HepG2 (cell line): ENCODE data around the gene STRADA. TPM values are rescaled to one million over a fixed set of nuclear protein-coding genes. Genes with fewer than 3 reads are reported as not detected.

Experiments
- ARID4A ChIP-seq: sonication (generic); formaldehyde crosslinking; IDR thresholded peaks from 2 replicates; pipeline ENCODE4 v1.5.0; 2020; ENCODE audit warnings: mild to moderate bottlenecking, missing genetic modification reagents, borderline replicate concordance
- ATF2 ChIP-seq: sonication (generic); formaldehyde crosslinking; IDR thresholded peaks from 2 replicates; pipeline ENCODE4 v1.4.0; 2020; ENCODE audit warnings: missing genetic modification reagents
- CBX2 ChIP-seq, 2 experiments: fragments of 200-600 bp in 1 of 2; sonication (generic); formaldehyde crosslinking in 1 of 2; IDR thresholded peaks; 2 replicates each; pipeline versions ENCODE4 v1.7.0 to v1.8.1; 2018 to 2022; ENCODE audit warnings: low read depth in 2 of 2, low read length in 1 of 2, mild to moderate bottlenecking in 1 of 2, missing genetic modification reagents in 1 of 2
- CENPT ChIP-seq: sonication (generic); formaldehyde crosslinking; IDR thresholded peaks from 2 replicates; pipeline ENCODE4 v1.8.0; 2022; ENCODE audit warnings: low read depth, mild to moderate bottlenecking, moderate library complexity, missing genetic modification reagents
- IRF2 ChIP-seq: IDR thresholded peaks from 2 replicates; pipeline ENCODE4 v1.6.1; 2018; ENCODE audit warnings: missing genetic modification reagents, missing compliant biosample characterization
- ISL2 ChIP-seq: sonication (generic); formaldehyde crosslinking; IDR thresholded peaks from 2 replicates; pipeline ENCODE4 v1.5.0; 2020; ENCODE audit warnings: missing genetic modification reagents
- REST ChIP-seq, 2 experiments: IDR thresholded peaks; 2 replicates each; pipeline ENCODE4 v1.6.1; 2011 to 2012; ENCODE audit warnings: low read length in 2 of 2, borderline replicate concordance in 1 of 2, low read depth in 1 of 2, mild to moderate bottlenecking in 1 of 2, moderate library complexity in 1 of 2
- SAFB2 ChIP-seq: sonication (generic); formaldehyde crosslinking; IDR thresholded peaks from 2 replicates; pipeline ENCODE4 v1.5.1; 2020; ENCODE audit warnings: missing genetic modification reagents, low read depth, mild to moderate bottlenecking, borderline replicate concordance
- SAP130 ChIP-seq: IDR thresholded peaks from 2 replicates; pipeline ENCODE4 v1.6.1; 2016; ENCODE audit warnings: low read depth
- SATB2 ChIP-seq: sonication (generic); formaldehyde crosslinking; IDR thresholded peaks from 2 replicates; pipeline ENCODE4 v1.5.0; 2020; ENCODE audit warnings: missing genetic modification reagents
- SKI ChIP-seq: fragments of 450-650 bp; IDR thresholded peaks from one replicate; pipeline ENCODE4 v1.6.1; 2018; ENCODE audit warnings: mild to moderate bottlenecking; ENCODE audit not compliant: partially characterized antibody
- SOX6 ChIP-seq, 2 experiments: fragments of 450-650 bp in 1 of 2; sonication (generic) in 1 of 2; formaldehyde crosslinking in 1 of 2; IDR thresholded peaks; 2 replicates each; pipeline versions ENCODE4 v1.4.0 to v1.6.1; 2017 to 2020; ENCODE audit warnings: antibody characterized with exemption in 1 of 2, mild to moderate bottlenecking in 1 of 2, missing genetic modification reagents in 1 of 2
- ZGPAT ChIP-seq: IDR thresholded peaks from 2 replicates; pipeline ENCODE4 v1.6.1; 2016; ENCODE audit warnings: mild to moderate bottlenecking
- ZNF230 ChIP-seq: sonication (generic); formaldehyde crosslinking; IDR thresholded peaks from 2 replicates; pipeline ENCODE4 v1.4.0; 2020; ENCODE audit warnings: mild to moderate bottlenecking, missing genetic modification reagents
- ZNF781 ChIP-seq: sonication (generic); formaldehyde crosslinking; IDR thresholded peaks from 2 replicates; pipeline ENCODE4 v1.5.1; 2020; ENCODE audit warnings: borderline replicate concordance, mild to moderate bottlenecking, missing genetic modification reagents; ENCODE audit errors: not compliant biosample characterization
- ZNF850 ChIP-seq: sonication (generic); formaldehyde crosslinking; conservative IDR thresholded peaks from 2 replicates; pipeline ENCODE4 v1.9.0; 2021; ENCODE audit warnings: mild to moderate bottlenecking, missing genetic modification reagents
- polyA plus RNA-seq, 8 experiments: library from polyadenylated mRNA; depleted of rRNA in 3 of 8; stranded (reverse) in 7 of 8; unstranded in 1 of 8; fragments of >200 nt; fragmentation: Illumina TruSeq in 4 of 8; extraction: Trizol in 4 of 8; gene quantifications; 2 replicates each; pipeline versions ENCODE4 v1.2.1 to v1.2.3, GENCODE V29; 2011 to 2016; ENCODE audit warnings: low read depth in 4 of 8, missing spikeins in 1 of 8, mixed read lengths in 1 of 8; ENCODE audit not compliant: insufficient read depth in 1 of 8
- total RNA-seq, 5 experiments: library from RNA; depleted of rRNA; stranded (reverse); fragments of >200 nt; fragmentation: Illumina TruSeq; extraction: Trizol; gene quantifications; 2 replicates each; pipeline ENCODE4 v1.2.3, GENCODE V29; 2016; ENCODE audit warnings: low read depth in 1 of 5

Gene STRADA
- total and polyA plus RNA-seq, 2 of the 13 experiments (the other 11 are each of a cell fraction or from before 2014, with no cell fraction given): 17.6 to 17.9 TPM

GRCh38 chr17:63675607-63676546 lies 65.7 kb downstream of the STRADA start (continued):
- TF ChIP-seq SKI (no peak), ARID4A (no peak), ZNF850 (no peak), SAFB2 (CRISPR knock-in tag) (0 out of 2 replicates have a peak, but pooled peaks have one; percentile 60), CBX2 (IDR thresholded peaks at IDR 0.05; ENCODE audit: low read depth, low read length) (no peak), CBX2 (CRISPR knock-in tag; IDR thresholded peaks at IDR 0.05; ENCODE audit: low read depth) (no peak), SATB2 (CRISPR knock-in tag) (no peak), ZGPAT (CRISPR knock-in tag) (no peak), IRF2 (CRISPR knock-in tag) (no peak), SAP130 (0 out of 2 replicates have a peak, but pooled peaks have one; percentile 7), SOX6 (IDR thresholded peaks at IDR 0.05) (no peak), SOX6 (CRISPR knock-in tag; IDR thresholded peaks at IDR 0.05) (no peak), REST (IDR thresholded peaks at IDR 0.05; ENCODE audit: borderline replicate concordance in 1 of 2, low read depth in 1 of 2, low read length in 2 of 2) (no peak), ATF2 (no peak), ZNF781 (CRISPR knock-in tag) (no peak), CENPT (CRISPR knock-in tag) (no peak), ZNF230 (0 out of 2 replicates have a peak, but pooled peaks have one; percentile 45), ISL2 (CRISPR knock-in tag) (0 out of 2 replicates have a peak, but pooled peaks have one; percentile 13)
